WTC11 (cell line): ENCODE measurements around the gene EYA2. TPM values are rescaled to one million over a fixed set of nuclear protein-coding genes. Genes with fewer than 3 reads are reported as not detected.

Source experiments
- ATAC-seq: fragments of 200-7000 bp; cut with Tn5 transposase; 2 replicates; pipeline ENCODE4 v1.10.0; 2021; ENCODE audit warnings: mild to moderate bottlenecking, moderate library complexity
- CTCF ChIA-PET: fragments of 300-600 bp; sonication (Branson Sonifier 250); formaldehyde crosslinking; loops from one replicate; lab custom pipeline; 2021; ENCODE audit warnings: antibody characterized with exemption; lab: Charles Lee
- POLR2A ChIA-PET: fragments of 350-600 bp; sonication (Branson Sonifier 250); formaldehyde crosslinking; loops from one replicate; lab custom pipeline; 2021; ENCODE audit warnings: antibody characterized with exemption; lab: Charles Lee
- DNase-seq: peaks from one replicate; pipeline ENCODE4 v3.0.0; 2021; ENCODE audit warnings: low spot score
- H3K27ac Mint-ChIP-seq: 2 replicates; pipeline ENCODE4 v1.8.0; 2021; ENCODE audit warnings: mixed read lengths
- H3K27me3 Mint-ChIP-seq: 2 replicates; pipeline ENCODE4 v1.8.0; 2021; ENCODE audit warnings: low read depth, mild to moderate bottlenecking, moderate library complexity, mixed read lengths
- H3K36me3 Mint-ChIP-seq: 2 replicates; pipeline ENCODE4 v1.8.0; 2021; ENCODE audit warnings: mixed read lengths
- H3K4me1 Mint-ChIP-seq: 2 replicates; pipeline ENCODE4 v1.8.0; 2022; ENCODE audit warnings: mixed read lengths
- H3K4me3 Mint-ChIP-seq: 2 replicates; pipeline ENCODE4 v1.8.0; 2021; ENCODE audit warnings: mild to moderate bottlenecking, moderate library complexity, mixed read lengths
- H3K9me3 Mint-ChIP-seq: 2 replicates; pipeline ENCODE4 v1.8.0; 2021; ENCODE audit warnings: mixed read lengths
- FOXP1 ChIP-seq: sonication (generic); formaldehyde crosslinking; IDR thresholded peaks from 2 replicates; pipeline ENCODE4 v1.8.0; 2022; ENCODE audit warnings: missing genetic modification reagents, mild to moderate bottlenecking, moderate library complexity, borderline replicate concordance
- MYBL2 ChIP-seq: sonication (generic); formaldehyde crosslinking; IDR thresholded peaks from 2 replicates; pipeline ENCODE4 v1.8.1; 2023; ENCODE audit warnings: mild to moderate bottlenecking, moderate library complexity, missing genetic modification reagents
- PRRX2 ChIP-seq: fragments of 250-450 bp; sonication (Bioruptor Pico); IDR thresholded peaks from 2 replicates; pipeline ENCODE4 v1.8.0; 2021; ENCODE audit warnings: mild to moderate bottlenecking
- SMAD3 ChIP-seq: sonication (generic); formaldehyde crosslinking; IDR thresholded peaks from 2 replicates; pipeline ENCODE4 v1.8.0; 2022; ENCODE audit warnings: missing genetic modification reagents, mild to moderate bottlenecking, borderline replicate concordance
- SMAD4 ChIP-seq: sonication (generic); formaldehyde crosslinking; IDR thresholded peaks from 2 replicates; pipeline ENCODE4 v1.8.0; 2022; ENCODE audit warnings: mild to moderate bottlenecking, missing genetic modification reagents
- TEAD4 ChIP-seq: sonication (generic); formaldehyde crosslinking; IDR thresholded peaks from 2 replicates; pipeline ENCODE4 v1.8.0; 2022; ENCODE audit warnings: mild to moderate bottlenecking, missing genetic modification reagents
- ZNF121 ChIP-seq: sonication (generic); formaldehyde crosslinking; IDR thresholded peaks from 2 replicates; pipeline ENCODE4 v1.8.0; 2023; ENCODE audit warnings: missing genetic modification reagents
- ZNF232 ChIP-seq: sonication (generic); formaldehyde crosslinking; IDR thresholded peaks from 2 replicates; pipeline ENCODE4 v1.8.0; 2022; ENCODE audit warnings: mild to moderate bottlenecking, missing genetic modification reagents
- ZNF263 ChIP-seq: sonication (generic); formaldehyde crosslinking; IDR thresholded peaks from 2 replicates; pipeline ENCODE4 v1.8.1; 2022; ENCODE audit warnings: low read depth, mild to moderate bottlenecking, moderate library complexity, missing genetic modification reagents
- ZNF396 ChIP-seq: fragments of 250-450 bp; sonication (Bioruptor Pico); IDR thresholded peaks from 2 replicates; pipeline ENCODE4 v1.8.0; 2021; ENCODE audit warnings: mild to moderate bottlenecking, moderate library complexity, borderline replicate concordance
- ZNF671 ChIP-seq: fragments of 250-450 bp; sonication (Bioruptor Pico); IDR thresholded peaks from 2 replicates; pipeline ENCODE4 v1.8.0; 2021; ENCODE audit warnings: mild to moderate bottlenecking
- total RNA-seq: library from RNA; stranded (reverse); gene quantifications from 3 replicates; pipeline ENCODE4 v1.2.3, GENCODE V29; 2021
- TF ChIP-seq, protein P1 (sequence below): sonication (generic); formaldehyde crosslinking; IDR thresholded peaks from 2 replicates; pipeline ENCODE4 v1.8.0; 2023; ENCODE audit warnings: mild to moderate bottlenecking, missing genetic modification reagents
- TF ChIP-seq, protein P2 (sequence below): sonication (generic); formaldehyde crosslinking; IDR thresholded peaks from 2 replicates; pipeline ENCODE4 v1.8.0; 2022; ENCODE audit warnings: mild to moderate bottlenecking, missing genetic modification reagents
- TF ChIP-seq, protein P3 (sequence below): sonication (generic); formaldehyde crosslinking; IDR thresholded peaks from 2 replicates; pipeline ENCODE4 v1.8.1; 2023; ENCODE audit warnings: mild to moderate bottlenecking, missing genetic modification reagents
- TF ChIP-seq, protein P4 (sequence below): sonication (generic); formaldehyde crosslinking; IDR thresholded peaks from 2 replicates; pipeline ENCODE4 v1.8.0; 2023; ENCODE audit warnings: missing genetic modification reagents, mild to moderate bottlenecking, borderline replicate concordance
- TF ChIP-seq, protein P5 (sequence below): fragments of 250-450 bp; sonication (Bioruptor Pico); IDR thresholded peaks from 2 replicates; pipeline ENCODE4 v1.9.0; 2021; ENCODE audit warnings: mild to moderate bottlenecking

The EYA2 gene
- total RNA-seq, 1 experiment from 2014 or later: 1.5 TPM

DNA sequence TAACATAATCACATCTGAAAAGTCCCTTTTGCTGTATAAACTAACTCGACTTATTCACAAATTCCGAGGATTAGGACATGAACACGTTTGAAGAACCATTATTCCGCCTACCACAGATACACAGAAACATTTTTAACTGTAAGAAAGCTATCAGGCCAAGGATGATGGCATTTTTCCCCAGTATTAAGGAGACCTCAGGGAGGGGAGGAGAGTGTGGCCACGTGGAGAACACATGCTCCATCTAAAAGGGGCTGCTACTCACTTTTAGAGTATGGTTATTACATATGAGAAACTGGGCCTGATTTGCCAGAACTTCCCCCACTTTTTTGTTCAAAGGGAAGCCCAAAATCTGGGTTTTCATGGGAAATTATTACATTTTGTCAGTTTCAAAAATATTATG is 153.4 kb downstream of the EYA2 start (continued):
- TF ChIP-seq, protein P1, sequence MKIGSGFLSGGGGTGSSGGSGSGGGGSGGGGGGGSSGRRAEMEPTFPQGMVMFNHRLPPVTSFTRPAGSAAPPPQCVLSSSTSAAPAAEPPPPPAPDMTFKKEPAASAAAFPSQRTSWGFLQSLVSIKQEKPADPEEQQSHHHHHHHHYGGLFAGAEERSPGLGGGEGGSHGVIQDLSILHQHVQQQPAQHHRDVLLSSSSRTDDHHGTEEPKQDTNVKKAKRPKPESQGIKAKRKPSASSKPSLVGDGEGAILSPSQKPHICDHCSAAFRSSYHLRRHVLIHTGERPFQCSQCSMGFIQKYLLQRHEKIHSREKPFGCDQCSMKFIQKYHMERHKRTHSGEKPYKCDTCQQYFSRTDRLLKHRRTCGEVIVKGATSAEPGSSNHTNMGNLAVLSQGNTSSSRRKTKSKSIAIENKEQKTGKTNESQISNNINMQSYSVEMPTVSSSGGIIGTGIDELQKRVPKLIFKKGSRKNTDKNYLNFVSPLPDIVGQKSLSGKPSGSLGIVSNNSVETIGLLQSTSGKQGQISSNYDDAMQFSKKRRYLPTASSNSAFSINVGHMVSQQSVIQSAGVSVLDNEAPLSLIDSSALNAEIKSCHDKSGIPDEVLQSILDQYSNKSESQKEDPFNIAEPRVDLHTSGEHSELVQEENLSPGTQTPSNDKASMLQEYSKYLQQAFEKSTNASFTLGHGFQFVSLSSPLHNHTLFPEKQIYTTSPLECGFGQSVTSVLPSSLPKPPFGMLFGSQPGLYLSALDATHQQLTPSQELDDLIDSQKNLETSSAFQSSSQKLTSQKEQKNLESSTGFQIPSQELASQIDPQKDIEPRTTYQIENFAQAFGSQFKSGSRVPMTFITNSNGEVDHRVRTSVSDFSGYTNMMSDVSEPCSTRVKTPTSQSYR (CRISPR knock-in tag): no peak
- TF ChIP-seq SMAD3 (CRISPR knock-in tag): no peak
- TF ChIP-seq ZNF396 (CRISPR knock-in tag): no peak
- TF ChIP-seq, protein P2, sequence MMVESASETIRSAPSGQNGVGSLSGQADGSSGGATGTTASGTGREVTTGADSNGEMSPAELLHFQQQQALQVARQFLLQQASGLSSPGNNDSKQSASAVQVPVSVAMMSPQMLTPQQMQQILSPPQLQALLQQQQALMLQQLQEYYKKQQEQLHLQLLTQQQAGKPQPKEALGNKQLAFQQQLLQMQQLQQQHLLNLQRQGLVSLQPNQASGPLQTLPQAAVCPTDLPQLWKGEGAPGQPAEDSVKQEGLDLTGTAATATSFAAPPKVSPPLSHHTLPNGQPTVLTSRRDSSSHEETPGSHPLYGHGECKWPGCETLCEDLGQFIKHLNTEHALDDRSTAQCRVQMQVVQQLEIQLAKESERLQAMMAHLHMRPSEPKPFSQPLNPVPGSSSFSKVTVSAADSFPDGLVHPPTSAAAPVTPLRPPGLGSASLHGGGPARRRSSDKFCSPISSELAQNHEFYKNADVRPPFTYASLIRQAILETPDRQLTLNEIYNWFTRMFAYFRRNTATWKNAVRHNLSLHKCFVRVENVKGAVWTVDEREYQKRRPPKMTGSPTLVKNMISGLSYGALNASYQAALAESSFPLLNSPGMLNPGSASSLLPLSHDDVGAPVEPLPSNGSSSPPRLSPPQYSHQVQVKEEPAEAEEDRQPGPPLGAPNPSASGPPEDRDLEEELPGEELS: no peak
- TF ChIP-seq MYBL2 (CRISPR knock-in tag): no peak
- TF ChIP-seq ZNF263 (CRISPR knock-in tag): no peak
- TF ChIP-seq, protein P3, sequence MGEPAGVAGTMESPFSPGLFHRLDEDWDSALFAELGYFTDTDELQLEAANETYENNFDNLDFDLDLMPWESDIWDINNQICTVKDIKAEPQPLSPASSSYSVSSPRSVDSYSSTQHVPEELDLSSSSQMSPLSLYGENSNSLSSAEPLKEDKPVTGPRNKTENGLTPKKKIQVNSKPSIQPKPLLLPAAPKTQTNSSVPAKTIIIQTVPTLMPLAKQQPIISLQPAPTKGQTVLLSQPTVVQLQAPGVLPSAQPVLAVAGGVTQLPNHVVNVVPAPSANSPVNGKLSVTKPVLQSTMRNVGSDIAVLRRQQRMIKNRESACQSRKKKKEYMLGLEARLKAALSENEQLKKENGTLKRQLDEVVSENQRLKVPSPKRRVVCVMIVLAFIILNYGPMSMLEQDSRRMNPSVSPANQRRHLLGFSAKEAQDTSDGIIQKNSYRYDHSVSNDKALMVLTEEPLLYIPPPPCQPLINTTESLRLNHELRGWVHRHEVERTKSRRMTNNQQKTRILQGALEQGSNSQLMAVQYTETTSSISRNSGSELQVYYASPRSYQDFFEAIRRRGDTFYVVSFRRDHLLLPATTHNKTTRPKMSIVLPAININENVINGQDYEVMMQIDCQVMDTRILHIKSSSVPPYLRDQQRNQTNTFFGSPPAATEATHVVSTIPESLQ (CRISPR knock-in tag): no peak
- no peak for TF ChIP-seq SMAD4

DNA sequence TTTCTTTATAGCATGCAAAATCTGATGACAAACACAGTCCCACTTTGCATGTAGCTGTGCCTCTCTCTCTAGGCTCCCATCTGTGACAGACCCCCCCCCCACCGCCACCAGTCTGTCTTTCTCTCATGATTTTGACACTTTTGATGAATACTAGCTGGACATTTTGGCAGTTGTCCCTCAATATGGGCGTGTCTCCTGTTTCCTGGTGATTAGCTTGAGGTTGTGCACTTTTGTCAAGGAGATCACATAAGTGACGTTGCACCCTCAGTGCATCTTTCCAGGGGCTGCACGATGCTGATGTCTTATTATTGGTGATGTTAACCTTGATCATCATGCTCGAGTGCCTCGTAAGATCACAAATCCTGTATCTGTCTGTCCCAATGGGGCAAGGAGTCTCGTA is 155.1 kb downstream of the EYA2 start:
- DNase-seq (no peak), ATAC-seq (no peak)
- ChIA-PET CTCF (no interaction called here), POLR2A (no interaction called here)
- peaks cover 39% of the 10 kb centered on the region for H3K9me3 Mint-ChIP-seq
- H3K4me3 Mint-ChIP-seq: no peak overlapping the region
- 0 out of 2 replicates have a peak, but pooled peaks cover 8% of the 10 kb centered on the region for H3K36me3 Mint-ChIP-seq
- H3K27ac Mint-ChIP-seq: no peak overlapping the region
- H3K4me1 Mint-ChIP-seq: no peaks in the 10 kb centered on the region
- TF ChIP-seq, protein P1 (CRISPR knock-in tag): no peak
- no peak for TF ChIP-seq FOXP1 (CRISPR knock-in tag)
- H3K27me3 Mint-ChIP-seq: no peaks in the 10 kb centered on the region

DNA sequence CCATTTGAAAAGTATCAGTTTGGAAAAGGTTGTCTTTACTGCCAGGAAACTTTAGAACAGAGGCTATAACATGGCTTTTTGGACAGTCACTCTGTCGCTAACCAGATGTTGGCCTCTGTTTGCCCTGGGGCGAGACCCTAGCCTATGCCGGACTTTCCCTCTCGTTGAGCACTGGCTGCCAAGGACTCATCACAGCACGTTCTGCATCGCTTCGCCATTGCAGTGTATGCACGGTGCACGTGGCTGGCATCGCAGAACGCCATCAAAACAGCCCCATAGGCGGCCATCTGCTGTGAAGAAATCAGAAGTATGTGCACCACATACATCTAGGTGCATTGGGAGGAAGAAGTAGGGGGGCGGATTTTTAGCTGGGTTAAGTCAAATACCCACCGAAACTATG is 156.4 kb downstream of the EYA2 start:
- Mint-ChIP-seq H3K4me1 (no peaks in the 10 kb centered on the region), H3K4me3 (no peak overlapping the region), H3K27ac (no peak overlapping the region), H3K36me3 (0 out of 2 replicates have a peak, but pooled peaks cover 8% of the 10 kb centered on the region), H3K27me3 (no peaks in the 10 kb centered on the region), H3K9me3 (peaks cover 28% of the 10 kb centered on the region)
- ATAC-seq (no peak), DNase-seq (no peak)
- ChIA-PET POLR2A (no interaction called here), CTCF (no interaction called here)
- TF ChIP-seq, protein P4, sequence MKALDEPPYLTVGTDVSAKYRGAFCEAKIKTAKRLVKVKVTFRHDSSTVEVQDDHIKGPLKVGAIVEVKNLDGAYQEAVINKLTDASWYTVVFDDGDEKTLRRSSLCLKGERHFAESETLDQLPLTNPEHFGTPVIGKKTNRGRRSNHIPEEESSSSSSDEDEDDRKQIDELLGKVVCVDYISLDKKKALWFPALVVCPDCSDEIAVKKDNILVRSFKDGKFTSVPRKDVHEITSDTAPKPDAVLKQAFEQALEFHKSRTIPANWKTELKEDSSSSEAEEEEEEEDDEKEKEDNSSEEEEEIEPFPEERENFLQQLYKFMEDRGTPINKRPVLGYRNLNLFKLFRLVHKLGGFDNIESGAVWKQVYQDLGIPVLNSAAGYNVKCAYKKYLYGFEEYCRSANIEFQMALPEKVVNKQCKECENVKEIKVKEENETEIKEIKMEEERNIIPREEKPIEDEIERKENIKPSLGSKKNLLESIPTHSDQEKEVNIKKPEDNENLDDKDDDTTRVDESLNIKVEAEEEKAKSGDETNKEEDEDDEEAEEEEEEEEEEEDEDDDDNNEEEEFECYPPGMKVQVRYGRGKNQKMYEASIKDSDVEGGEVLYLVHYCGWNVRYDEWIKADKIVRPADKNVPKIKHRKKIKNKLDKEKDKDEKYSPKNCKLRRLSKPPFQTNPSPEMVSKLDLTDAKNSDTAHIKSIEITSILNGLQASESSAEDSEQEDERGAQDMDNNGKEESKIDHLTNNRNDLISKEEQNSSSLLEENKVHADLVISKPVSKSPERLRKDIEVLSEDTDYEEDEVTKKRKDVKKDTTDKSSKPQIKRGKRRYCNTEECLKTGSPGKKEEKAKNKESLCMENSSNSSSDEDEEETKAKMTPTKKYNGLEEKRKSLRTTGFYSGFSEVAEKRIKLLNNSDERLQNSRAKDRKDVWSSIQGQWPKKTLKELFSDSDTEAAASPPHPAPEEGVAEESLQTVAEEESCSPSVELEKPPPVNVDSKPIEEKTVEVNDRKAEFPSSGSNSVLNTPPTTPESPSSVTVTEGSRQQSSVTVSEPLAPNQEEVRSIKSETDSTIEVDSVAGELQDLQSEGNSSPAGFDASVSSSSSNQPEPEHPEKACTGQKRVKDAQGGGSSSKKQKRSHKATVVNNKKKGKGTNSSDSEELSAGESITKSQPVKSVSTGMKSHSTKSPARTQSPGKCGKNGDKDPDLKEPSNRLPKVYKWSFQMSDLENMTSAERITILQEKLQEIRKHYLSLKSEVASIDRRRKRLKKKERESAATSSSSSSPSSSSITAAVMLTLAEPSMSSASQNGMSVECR (CRISPR knock-in tag): no peak
- TF ChIP-seq TEAD4 (CRISPR knock-in tag): no peak
- TF ChIP-seq, protein P5, sequence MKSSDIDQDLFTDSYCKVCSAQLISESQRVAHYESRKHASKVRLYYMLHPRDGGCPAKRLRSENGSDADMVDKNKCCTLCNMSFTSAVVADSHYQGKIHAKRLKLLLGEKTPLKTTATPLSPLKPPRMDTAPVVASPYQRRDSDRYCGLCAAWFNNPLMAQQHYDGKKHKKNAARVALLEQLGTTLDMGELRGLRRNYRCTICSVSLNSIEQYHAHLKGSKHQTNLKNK: no peak
- no peak for TF ChIP-seq ZNF671
- TF ChIP-seq PRRX2: no peak
- TF ChIP-seq ZNF232 (CRISPR knock-in tag): no peak
- TF ChIP-seq, protein P3 (CRISPR knock-in tag): no peak
- TF ChIP-seq ZNF121 (CRISPR knock-in tag): no peak
